Measurements from ENCODE around the gene FOXE3.

DNA sequence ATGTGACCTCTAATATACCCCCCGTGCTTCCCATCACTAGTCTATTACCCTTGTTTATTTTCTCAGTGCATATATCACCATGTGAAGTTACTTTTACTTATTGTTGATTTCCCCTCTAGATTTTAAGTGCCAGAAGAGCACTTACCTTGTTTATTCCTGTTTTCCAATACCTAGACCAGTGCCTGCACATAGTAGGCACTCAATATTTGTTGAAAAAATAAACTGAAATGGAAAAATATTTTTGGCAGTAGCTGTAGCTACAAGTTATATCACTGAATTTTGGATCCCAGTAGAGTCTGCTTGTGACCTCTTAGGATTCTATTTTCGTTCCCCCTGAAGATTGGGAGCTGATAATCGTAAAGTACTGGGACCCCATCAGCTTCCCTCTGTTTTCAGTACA lies 32.0 kb upstream of the FOXE3 start:
- TF ChIP-seq POLR2A (IDR thresholded peaks at IDR 0.05), result no peak
- TF ChIP-seq, protein P1, sequence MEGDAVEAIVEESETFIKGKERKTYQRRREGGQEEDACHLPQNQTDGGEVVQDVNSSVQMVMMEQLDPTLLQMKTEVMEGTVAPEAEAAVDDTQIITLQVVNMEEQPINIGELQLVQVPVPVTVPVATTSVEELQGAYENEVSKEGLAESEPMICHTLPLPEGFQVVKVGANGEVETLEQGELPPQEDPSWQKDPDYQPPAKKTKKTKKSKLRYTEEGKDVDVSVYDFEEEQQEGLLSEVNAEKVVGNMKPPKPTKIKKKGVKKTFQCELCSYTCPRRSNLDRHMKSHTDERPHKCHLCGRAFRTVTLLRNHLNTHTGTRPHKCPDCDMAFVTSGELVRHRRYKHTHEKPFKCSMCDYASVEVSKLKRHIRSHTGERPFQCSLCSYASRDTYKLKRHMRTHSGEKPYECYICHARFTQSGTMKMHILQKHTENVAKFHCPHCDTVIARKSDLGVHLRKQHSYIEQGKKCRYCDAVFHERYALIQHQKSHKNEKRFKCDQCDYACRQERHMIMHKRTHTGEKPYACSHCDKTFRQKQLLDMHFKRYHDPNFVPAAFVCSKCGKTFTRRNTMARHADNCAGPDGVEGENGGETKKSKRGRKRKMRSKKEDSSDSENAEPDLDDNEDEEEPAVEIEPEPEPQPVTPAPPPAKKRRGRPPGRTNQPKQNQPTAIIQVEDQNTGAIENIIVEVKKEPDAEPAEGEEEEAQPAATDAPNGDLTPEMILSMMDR (IDR thresholded peaks at IDR 0.05), result no peak
